22Rv1 (cell line): Measurements from ENCODE around the gene SLC16A5.
"Not testable (repeated sequence)": the region's sequence is repeated elsewhere in the genome, so short reads cannot be mapped to it uniquely, and the experiment has no call there.

Experiments used
- H3K27ac ChIP-seq: fragments of 450-650 bp; 2 replicates; pipeline ENCODE4 v1.5.1; 2017
- CTCF ChIP-seq: fragments of 450-650 bp; IDR thresholded peaks from 2 replicates; pipeline ENCODE4 v1.5.1; 2017; ENCODE audit warnings: mild to moderate bottlenecking
- ZFX ChIP-seq: fragments of 450-650 bp; IDR thresholded peaks from 2 replicates; pipeline ENCODE4 v1.6.1; 2017; ENCODE audit warnings: antibody characterized with exemption, borderline replicate concordance

Gene SLC16A5

GRCh38 chr17:75064867-75065561 lies 22.7 kb upstream of the SLC16A5 start:
- no peak overlapping the region for H3K27ac ChIP-seq

GRCh38 chr17:75065562-75066151 lies 22.1 kb upstream of the SLC16A5 start:
- TF ChIP-seq CTCF (no peak), ZFX (no peak)
- no peak overlapping the region for H3K27ac ChIP-seq

More at GRCh38 chr17:75064867-75065561, 22.7 kb upstream of the SLC16A5 start:
- no peak for TF ChIP-seq CTCF
- no peak for TF ChIP-seq ZFX

- TF ChIP-seq ZFX (no peak), CTCF (no peak)
- H3K27ac ChIP-seq, result no peak overlapping the region
Measured at GRCh38 chr17:75067856-75068255, 19.9 kb upstream of the SLC16A5 start.

- no peak overlapping the region for H3K27ac ChIP-seq
- TF ChIP-seq ZFX, result no peak
- no peak for TF ChIP-seq CTCF
Measured at GRCh38 chr17:75068750-75069149, 19.0 kb upstream of the SLC16A5 start.

GRCh38 chr17:75069783-75070182 lies 18.0 kb upstream of the SLC16A5 start:
- TF ChIP-seq ZFX, result no peak
- TF ChIP-seq CTCF, result no peak

GRCh38 chr17:75071478-75072271 lies 16.1 kb upstream of the SLC16A5 start:
- not testable (repeated sequence) for H3K27ac ChIP-seq

More at GRCh38 chr17:75069783-75070182, 18.0 kb upstream of the SLC16A5 start:
- H3K27ac ChIP-seq, result no peak overlapping the region

- H3K27ac ChIP-seq, result not testable (repeated sequence)
Measured at GRCh38 chr17:75072909-75073308, 14.8 kb upstream of the SLC16A5 start.

- no peak for TF ChIP-seq CTCF
- TF ChIP-seq ZFX, result no peak
- no peak overlapping the region for H3K27ac ChIP-seq
Measured at GRCh38 chr17:75073618-75074047, 14.1 kb upstream of the SLC16A5 start.
